PC-9 (cell line): ENCODE results near the gene RSF1.

Experiments used
- CTCF ChIP-seq: fragments of 200-600 bp; sonication (generic); conservative IDR thresholded peaks from 2 replicates; pipeline ENCODE4 v1.6.1; 2017; ENCODE audit warnings: mixed run types, antibody characterized with exemption, mild to moderate bottlenecking, moderate library complexity
- EZH2 ChIP-seq: fragments of 200-600 bp; sonication (generic); IDR thresholded peaks from 2 replicates; pipeline ENCODE4 v1.8.0; 2017; ENCODE audit warnings: antibody characterized with exemption, low read depth

GRCh38 chr11:77656362-77656761, 164.2 kb downstream of the RSF1 start:
- TF ChIP-seq CTCF: no peak
- TF ChIP-seq EZH2: no peak
